Esophagus (tissue), 2 donors: Measurements from ENCODE around the gene HMGN4. TPM values are rescaled to one million over a fixed set of nuclear protein-coding genes. Genes with fewer than 3 reads are reported as not detected.
A peak's percentile ranks its signal among the peaks of the same experiment; 100 is the strongest.

Experiments used
- H3K27ac ChIP-seq, 2 donors: one replicate each; pipeline ENCODE4 v1.5.1; 2013; ENCODE audit warnings: low read depth in 2 of 2, mild to moderate bottlenecking in 2 of 2, inconsistent platforms in 1 of 2, low read length in 1 of 2, moderate library complexity in 1 of 2
- H3K27me3 ChIP-seq, 2 donors: one replicate each; pipeline ENCODE4 v1.6.1; 2013; ENCODE audit warnings: low read length in 2 of 2, control low read depth in 1 of 2, mild to moderate bottlenecking in 1 of 2; ENCODE audit not compliant: insufficient read depth in 2 of 2, control insufficient read depth in 1 of 2
- H3K36me3 ChIP-seq, 2 donors: one replicate each; pipeline ENCODE4 v1.6.1; 2013; ENCODE audit warnings: low read length in 1 of 2; ENCODE audit not compliant: control insufficient read depth in 2 of 2, insufficient read depth in 2 of 2
- H3K4me1 ChIP-seq, 2 donors: one replicate each; pipeline ENCODE4 v1.6.1; 2013; ENCODE audit warnings: low read length in 1 of 2; ENCODE audit not compliant: control insufficient read depth in 2 of 2, insufficient read depth in 2 of 2
- H3K4me3 ChIP-seq, 2 donors: one replicate each; pipeline ENCODE4 v1.5.1; 2013; ENCODE audit warnings: low read length in 2 of 2, mild to moderate bottlenecking in 2 of 2, low read depth in 1 of 2, moderate library complexity in 1 of 2
- H3K9me3 ChIP-seq, 2 donors: one replicate each; pipeline ENCODE4 v1.6.1; 2013; ENCODE audit warnings: mild to moderate bottlenecking in 2 of 2, low read depth in 1 of 2, low read length in 1 of 2, moderate library complexity in 1 of 2; ENCODE audit not compliant: control insufficient read depth in 2 of 2, insufficient read depth in 1 of 2
- WGBS, 2 donors: extraction: QIAGEN DNeasy Blood & Tissue Kit; methylation state at CpG; one replicate each; pipeline ENCODE4 v1.1.7; 2013; 5-methylcytosine and 5-hydroxymethylcytosine counted together
- polyA plus RNA-seq, 2 donors: library from polyadenylated mRNA; stranded (reverse); fragments of 200-250 nt; gene quantifications; one replicate each; pipeline ENCODE4 v1.2.3, GENCODE V29; 2013
- donor health status: healthy with polysubstance abuse.
- donor health status: Bipolar disorder and iron deficiency.

HMGN4 gene
- polyA plus RNA-seq: 10 to 100 TPM in 1 of 2 donors, 1 to 10 TPM in 1; 6.4 to 27.5 TPM

- no peaks in the 10 kb centered on the region for H3K9me3 ChIP-seq
- WGBS, 2 donors: 0 to 1% methylated on average over 49 of the region's 49 CpGs
- H3K4me3 ChIP-seq: peak within 1 kb of the TSS; percentile 79 to 85
- H3K27me3 ChIP-seq: no peaks in the 10 kb centered on the region
- H3K4me1 ChIP-seq: peaks cover 0 to 2% of the 10 kb centered on the region in 2 donors
- H3K36me3 ChIP-seq: no peaks in the 10 kb centered on the region
- H3K27ac ChIP-seq: peak within 1 kb of the TSS; percentile 85 to 98
These were observed at the start of gene HMGN4 for GRCh38 chr6:26537846-26538571. TSS of gene HMGN4 (plus strand) at chr6:26538366. CDS start at chr6:26545207, 6,841 bp downstream.

- no peak overlapping the region for H3K27ac ChIP-seq
- H3K4me3 ChIP-seq: no peak overlapping the region
- WGBS, 2 donors: 76 to 78% methylated on average over 8 of the region's 8 CpGs
- H3K4me1 ChIP-seq: no peaks in the 10 kb centered on the region
- H3K9me3 ChIP-seq: peaks cover 0 to 2% of the 10 kb centered on the region in 2 donors
- H3K36me3 ChIP-seq: no peaks in the 10 kb centered on the region
- H3K27me3 ChIP-seq: peaks cover 0 to 3% of the 10 kb centered on the region in 2 donors
These were observed 47.9 kb upstream of the HMGN4 start for GRCh38 chr6:26489996-26490964.

GRCh38 chr6:26491604-26492003 is 46.6 kb upstream of the HMGN4 start:
- no peak overlapping the region for H3K27ac ChIP-seq
- 82 to 83% methylated on average over 5 of the region's 5 CpGs for WGBS, 2 donors
- H3K9me3 ChIP-seq: peaks cover 0 to 2% of the 10 kb centered on the region in 2 donors

GRCh38 chr6:26493258-26493657 is 44.9 kb upstream of the HMGN4 start:
- Histone ChIP-seq H3K36me3 (no peaks in the 10 kb centered on the region), H3K27me3 (peaks cover 0 to 3% of the 10 kb centered on the region in 2 donors), H3K4me3 (no peak overlapping the region), H3K4me1 (no peaks in the 10 kb centered on the region), H3K9me3 (peaks cover 0 to 2% of the 10 kb centered on the region in 2 donors), H3K27ac (no peak overlapping the region)
- WGBS, 2 donors: 79 to 85% methylated on average over 2 of the region's 2 CpGs

More at GRCh38 chr6:26491604-26492003, 46.6 kb upstream of the HMGN4 start:
- H3K36me3 ChIP-seq: no peaks in the 10 kb centered on the region
- H3K27me3 ChIP-seq: peaks cover 0 to 3% of the 10 kb centered on the region in 2 donors
- H3K4me1 ChIP-seq: no peaks in the 10 kb centered on the region
- H3K4me3 ChIP-seq: no peak overlapping the region

- Histone ChIP-seq H3K27me3 (peaks cover 0 to 3% of the 10 kb centered on the region in 2 donors), H3K36me3 (no peaks in the 10 kb centered on the region), H3K4me1 (no peaks in the 10 kb centered on the region), H3K4me3 (no peak overlapping the region), H3K9me3 (peaks cover 0 to 2% of the 10 kb centered on the region in 2 donors), H3K27ac (no peak overlapping the region)
- 83 to 91% methylated on average over 3 of the region's 3 CpGs for WGBS, 2 donors
These were observed 44.0 kb upstream of the HMGN4 start for GRCh38 chr6:26494117-26494516.

- 58 to 59% methylated on average over 1 of the region's 1 CpG for WGBS, 2 donors
- peaks cover 0 to 2% of the 10 kb centered on the region in 2 donors for H3K9me3 ChIP-seq
These were observed 42.9 kb upstream of the HMGN4 start for GRCh38 chr6:26495281-26495680.

GRCh38 chr6:26497610-26498009 is 40.6 kb upstream of the HMGN4 start:
- H3K4me1 ChIP-seq: peaks cover 3 to 5% of the 10 kb centered on the region in 2 donors
- H3K36me3 ChIP-seq: no peaks in the 10 kb centered on the region
- no peak overlapping the region for H3K27ac ChIP-seq
- H3K27me3 ChIP-seq: peaks cover 3 to 4% of the 10 kb centered on the region in 2 donors
- peaks cover 0 to 4% of the 10 kb centered on the region in 2 donors for H3K9me3 ChIP-seq
- 80 to 81% methylated on average over 4 of the region's 4 CpGs for WGBS, 2 donors
- H3K4me3 ChIP-seq: no peak overlapping the region

More at GRCh38 chr6:26495281-26495680, 42.9 kb upstream of the HMGN4 start:
- Histone ChIP-seq H3K27me3 (peaks cover 0 to 3% of the 10 kb centered on the region in 2 donors), H3K4me3 (no peak overlapping the region), H3K4me1 (no peaks in the 10 kb centered on the region), H3K36me3 (no peaks in the 10 kb centered on the region), H3K27ac (no peak overlapping the region)

GRCh38 chr6:26500102-26500501 is 38.1 kb upstream of the HMGN4 start, which contains the start of gene BTN1A1:
TSS of gene BTN1A1 (plus strand) at chr6:26500303. CDS start at chr6:26501287, 984 bp downstream.
- H3K27me3 ChIP-seq: peaks cover 3% of the 10 kb centered on the region in 2 donors
- 61 to 73% methylated on average over 2 of the region's 2 CpGs for WGBS, 2 donors
- no peak within 1 kb of the TSS for H3K4me3 ChIP-seq
- no peak within 1 kb of the TSS for H3K27ac ChIP-seq
- H3K36me3 ChIP-seq: no peaks in the 10 kb centered on the region
- H3K4me1 ChIP-seq: peaks cover 3 to 5% of the 10 kb centered on the region in 2 donors
- peaks cover 0 to 4% of the 10 kb centered on the region in 2 donors for H3K9me3 ChIP-seq

GRCh38 chr6:26501482-26501986 is 36.6 kb upstream of the HMGN4 start:
- Histone ChIP-seq H3K4me3 (peak overlapping the region; percentile 41 to 49), H3K27me3 (peaks cover 3% of the 10 kb centered on the region in 2 donors), H3K27ac (no peak overlapping the region), H3K9me3 (peaks cover 0 to 4% of the 10 kb centered on the region in 2 donors), H3K36me3 (no peaks in the 10 kb centered on the region), H3K4me1 (peaks cover 3 to 5% of the 10 kb centered on the region in 2 donors)
- WGBS, 2 donors: 8 to 12% methylated on average over 49 of the region's 49 CpGs
